Adrenal gland (tissue), 5 donors: Measurements from ENCODE around the gene CFAP69.

Experiments used
- CTCF ChIP-seq, 6 experiments: fragments of 450-650 bp in 4 of 6; fragments of 200-600 bp in 2 of 6; sonication (generic) in 1 of 6; IDR thresholded peaks; 1 replicate in 5 of 6; 2 replicates in 1 of 6; pipeline versions ENCODE4 v1.5.1 to v1.8.0; 2016 to 2021; ENCODE audit warnings: antibody characterized with exemption in 6 of 6, mild to moderate bottlenecking in 2 of 6, moderate library complexity in 1 of 6
- POLR2A ChIP-seq, 2 donors: fragments of 450-650 bp; IDR thresholded peaks; one replicate each; pipeline ENCODE4 v1.6.1; 2017; ENCODE audit warnings: antibody characterized with exemption in 2 of 2, mild to moderate bottlenecking in 2 of 2, moderate library complexity in 1 of 2
- donor health status: DM: no; HTN: no; CAD: no.

DNA sequence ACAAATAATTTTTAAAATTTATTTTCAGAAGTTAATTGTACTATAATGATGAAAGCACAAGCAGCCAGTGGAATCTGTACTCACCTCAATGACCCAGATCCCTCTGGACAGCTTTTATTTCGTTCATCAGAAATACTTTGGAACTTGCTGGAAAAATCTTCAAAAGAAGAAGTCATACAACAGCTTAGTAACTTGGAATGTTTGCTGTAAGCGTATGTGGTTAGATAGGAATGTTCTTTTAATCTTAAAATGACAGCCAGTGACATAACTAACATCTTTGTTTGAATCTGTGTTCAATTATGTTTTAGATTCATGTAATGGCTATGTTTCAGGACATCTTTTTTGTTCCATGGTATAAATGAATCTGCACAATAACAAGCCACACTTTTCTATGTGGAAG, 26.8 kb downstream of the CFAP69 start:
- TF ChIP-seq CTCF (IDR thresholded peaks at IDR 0.05) = no peak
- TF ChIP-seq POLR2A (IDR thresholded peaks at IDR 0.05) = no peak
